Raji (cell line): Measurements from ENCODE around the gene METTL22.

Source experiments
- POLR2A ChIP-seq: IDR thresholded peaks from 2 replicates; pipeline ENCODE4 v1.6.1; 2011; ENCODE audit warnings: low read depth, low read length, control low read depth; ENCODE audit not compliant: insufficient read depth

The METTL22 gene

GRCh38 chr16:8620535-8620934 is 963 bp upstream of the METTL22 start:
- no peak for TF ChIP-seq POLR2A

- TF ChIP-seq POLR2A, result no peak
These were observed 301 bp upstream of the METTL22 start for GRCh38 chr16:8621222-8621571.

GRCh38 chr16:8622315-8622656 is 788 bp downstream of the METTL22 start:
- TF ChIP-seq POLR2A, result no peak

GRCh38 chr16:8623634-8624033 is 2.1 kb downstream of the METTL22 start:
- no peak for TF ChIP-seq POLR2A

GRCh38 chr16:8625491-8626087 is 4.1 kb downstream of the METTL22 start:
- no peak for TF ChIP-seq POLR2A

- TF ChIP-seq POLR2A, result no peak
These were observed 5.4 kb downstream of the METTL22 start for GRCh38 chr16:8626946-8627345.

GRCh38 chr16:8627456-8627855 is 6.0 kb downstream of the METTL22 start:
- TF ChIP-seq POLR2A, result no peak

- no peak for TF ChIP-seq POLR2A
These were observed 7.7 kb downstream of the METTL22 start for GRCh38 chr16:8628981-8629725.

GRCh38 chr16:8630255-8630953 is 8.9 kb downstream of the METTL22 start:
- TF ChIP-seq POLR2A, result no peak

- no peak for TF ChIP-seq POLR2A
These were observed 9.9 kb downstream of the METTL22 start for GRCh38 chr16:8631373-8631772.

GRCh38 chr16:8631818-8632465 is 10.4 kb downstream of the METTL22 start:
- no peak for TF ChIP-seq POLR2A

GRCh38 chr16:8632675-8633182 is 11.2 kb downstream of the METTL22 start:
- TF ChIP-seq POLR2A, result no peak

GRCh38 chr16:8634991-8635736 is 13.7 kb downstream of the METTL22 start:
- TF ChIP-seq POLR2A, result no peak

- TF ChIP-seq POLR2A, result no peak
These were observed 18.2 kb downstream of the METTL22 start for GRCh38 chr16:8639694-8640093.

- TF ChIP-seq POLR2A, result no peak
These were observed 20.2 kb downstream of the METTL22 start for GRCh38 chr16:8641671-8642070.
